ENCODE measurements around the gene CRACR2B. TPM values are rescaled to one million over a fixed set of nuclear protein-coding genes. Genes with fewer than 3 reads are reported as not detected.

CRACR2B gene
- total and polyA plus RNA-seq, 10 of the 15 experiments (the other 5 are each of a cell fraction or from before 2014, with no cell fraction given), result 0.10 to 33.7 (median 12.7) TPM

DNA sequence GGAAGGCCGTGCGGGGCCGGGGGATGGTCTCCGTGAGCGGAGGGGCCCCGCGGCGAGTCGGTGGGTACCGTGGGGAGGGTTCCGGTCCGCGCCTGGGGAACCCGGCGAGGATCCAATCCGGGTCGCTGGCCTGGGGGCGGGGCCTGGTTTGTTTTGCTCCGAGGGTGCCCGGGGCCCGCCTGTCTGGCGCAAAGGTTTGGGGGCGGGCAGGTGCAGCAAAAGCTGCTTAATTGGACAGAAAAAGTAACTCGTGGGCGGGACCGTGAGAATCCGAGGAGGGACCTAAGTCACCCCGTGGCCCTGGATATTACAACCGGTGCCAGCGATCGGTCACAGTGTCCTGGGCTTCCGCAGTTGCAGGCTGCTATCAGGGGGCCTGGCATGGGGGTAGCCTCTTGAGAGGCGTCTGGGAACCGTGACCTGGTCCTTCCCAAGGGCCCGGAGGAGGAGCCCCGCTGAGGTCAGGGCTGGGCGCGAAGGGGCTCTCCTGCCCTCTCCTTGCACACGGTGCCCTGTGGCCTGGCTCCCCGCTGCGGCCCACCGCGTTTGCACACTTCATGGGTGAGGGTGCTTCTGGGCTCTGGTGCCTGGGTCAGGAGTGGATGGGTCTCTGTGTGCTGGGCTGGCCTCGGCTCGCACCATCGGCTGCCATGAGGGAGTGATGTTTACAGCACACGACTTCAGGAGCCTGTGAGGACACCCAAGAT is 7.6 kb upstream of the CRACR2B start:
- RAD21 ChIA-PET (ENCODE audit: unreplicated experiment), result interaction anchor here (0.6 to 1.9 kb wide), 6 partner anchors 11 to 73 kb away, joined by 3 to 13 read pairs (median 3); partner anchors contain the start of genes RPLP2 and TALDO1
- peak; percentile 87 for ATAC-seq
- no peaks in the 10 kb centered on the region; the same call in 1 of the 2 replicates for H4K20me1 ChIP-seq (ENCODE audit: control insufficient read depth, insufficient read depth)
- intact Hi-C loops (cut with micrococcal nuclease; ENCODE audit: unreplicated experiment) (no loop called here), in situ Hi-C loops (cut with MboI) (loop anchor here (25.0 kb wide), 1 partner anchor 1567 kb away; the partner anchor contains the start of gene CD81)
- H3K79me2 ChIP-seq (ENCODE audit: control insufficient read depth, insufficient read depth, low read length), result peaks cover 5% of the 10 kb centered on the region
- peak overlapping the region; percentile 82 for H3K9ac ChIP-seq (ENCODE audit: control insufficient read depth, insufficient read depth, low read length)
- BruUV-seq (replicated peaks), result TSS peak; percentile 75
- H3K27ac ChIP-seq (ENCODE audit: control insufficient read depth, insufficient read depth), result peak overlapping the region; percentile 73; the same call in 1 of the 2 replicates
- POLR2A ChIA-PET, result interaction anchor here (1.0 to 4.3 kb wide), 11 partner anchors 9 to 124 kb away, joined by 3 to 33 read pairs (median 9); partner anchors contain the start of genes CD151, CRACR2B, PIDD1 and RPLP2
- H3K4me2 ChIP-seq (ENCODE audit: control insufficient read depth, insufficient read depth), result peak overlapping the region; percentile 90
- H3K4me3 ChIP-seq, result peak overlapping the region; percentile 82
- H3K9me3 ChIP-seq (replicated peaks; ENCODE audit: control insufficient read depth, insufficient read depth, low read length), result no peaks in the 10 kb centered on the region
- peak overlapping the region; percentile 51; the same call in 1 of the 2 replicates for H2AFZ ChIP-seq (ENCODE audit: control insufficient read depth, low read depth, low read length)
- CTCF ChIA-PET, result interaction anchor here (0.9 to 1.2 kb wide), 2 partner anchors 9 to 21 kb away, joined by 3 to 4 read pairs; no protein-coding TSS in a partner anchor
- SMC1A ChIA-PET (ENCODE audit: uncharacterized antibody, unreplicated experiment), result interaction anchor here (1.7 to 1.9 kb wide), 2 partner anchors 9 to 23 kb away, joined by 4 to 5 read pairs; partner anchors contain the start of genes POLR2L and TSPAN4
- DNase-seq (ENCODE audit: low read depth, low spot score), result no peak
- peak; percentile 89 for FAIRE-seq
- WGBS (ENCODE audit: insufficient coverage, insufficient replicate concordance, low lambda C conversion rate, missing lambda C conversion rate), result 2% methylated on average over 33 of the region's 47 CpGs
- no peaks in the 10 kb centered on the region; the same call in 1 of the 2 replicates for H3K4me1 ChIP-seq (ENCODE audit: control insufficient read depth, insufficient read depth, low read length)
- peaks cover 0 to 2% of the 10 kb centered on the region in 2 experiments; a peak in 3 of 4 replicates for H3K36me3 ChIP-seq (ENCODE audit: control insufficient read depth in 2 of 2, insufficient read depth in 2 of 2, low read length in 1 of 2)
- no peaks in the 10 kb centered on the region for H3K27me3 ChIP-seq (replicated peaks in 1 of 2; ENCODE audit: control insufficient read depth in 2 of 2, insufficient read depth in 2 of 2, low read length in 1 of 2)
- TF ChIP-seq, protein P1, sequence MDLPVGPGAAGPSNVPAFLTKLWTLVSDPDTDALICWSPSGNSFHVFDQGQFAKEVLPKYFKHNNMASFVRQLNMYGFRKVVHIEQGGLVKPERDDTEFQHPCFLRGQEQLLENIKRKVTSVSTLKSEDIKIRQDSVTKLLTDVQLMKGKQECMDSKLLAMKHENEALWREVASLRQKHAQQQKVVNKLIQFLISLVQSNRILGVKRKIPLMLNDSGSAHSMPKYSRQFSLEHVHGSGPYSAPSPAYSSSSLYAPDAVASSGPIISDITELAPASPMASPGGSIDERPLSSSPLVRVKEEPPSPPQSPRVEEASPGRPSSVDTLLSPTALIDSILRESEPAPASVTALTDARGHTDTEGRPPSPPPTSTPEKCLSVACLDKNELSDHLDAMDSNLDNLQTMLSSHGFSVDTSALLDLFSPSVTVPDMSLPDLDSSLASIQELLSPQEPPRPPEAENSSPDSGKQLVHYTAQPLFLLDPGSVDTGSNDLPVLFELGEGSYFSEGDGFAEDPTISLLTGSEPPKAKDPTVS (IDR thresholded peaks at IDR 0.05; ENCODE audit: low read depth, low read length), result no peak
- TF ChIP-seq CHD1 (IDR thresholded peaks at IDR 0.05; ENCODE audit: low read depth, low read length), result no peak
- TF ChIP-seq KLF5 (IDR thresholded peaks at IDR 0.05; ENCODE audit: partially characterized antibody), result no peak
- TF ChIP-seq RAD21 (IDR thresholded peaks at IDR 0.05; ENCODE audit: insufficient read depth, low read depth, low read length), result no peak
- TF ChIP-seq, protein P2, sequence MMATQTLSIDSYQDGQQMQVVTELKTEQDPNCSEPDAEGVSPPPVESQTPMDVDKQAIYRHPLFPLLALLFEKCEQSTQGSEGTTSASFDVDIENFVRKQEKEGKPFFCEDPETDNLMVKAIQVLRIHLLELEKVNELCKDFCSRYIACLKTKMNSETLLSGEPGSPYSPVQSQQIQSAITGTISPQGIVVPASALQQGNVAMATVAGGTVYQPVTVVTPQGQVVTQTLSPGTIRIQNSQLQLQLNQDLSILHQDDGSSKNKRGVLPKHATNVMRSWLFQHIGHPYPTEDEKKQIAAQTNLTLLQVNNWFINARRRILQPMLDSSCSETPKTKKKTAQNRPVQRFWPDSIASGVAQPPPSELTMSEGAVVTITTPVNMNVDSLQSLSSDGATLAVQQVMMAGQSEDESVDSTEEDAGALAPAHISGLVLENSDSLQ (IDR thresholded peaks at IDR 0.05), result peak; percentile 33; the same call in 1 of the 2 replicates
- peak in 1 of 2 experiments; percentile 54; a peak in 1 of 3 replicates for TF ChIP-seq EGR1 (IDR thresholded peaks at IDR 0.05; ENCODE audit: borderline replicate concordance in 1 of 2, low read depth in 2 of 2, low read length in 2 of 2)
- TF ChIP-seq TCF3 (IDR thresholded peaks at IDR 0.05; ENCODE audit: borderline replicate concordance, insufficient read depth, low read depth, low read length), result no peak
- TF ChIP-seq, protein P3, sequence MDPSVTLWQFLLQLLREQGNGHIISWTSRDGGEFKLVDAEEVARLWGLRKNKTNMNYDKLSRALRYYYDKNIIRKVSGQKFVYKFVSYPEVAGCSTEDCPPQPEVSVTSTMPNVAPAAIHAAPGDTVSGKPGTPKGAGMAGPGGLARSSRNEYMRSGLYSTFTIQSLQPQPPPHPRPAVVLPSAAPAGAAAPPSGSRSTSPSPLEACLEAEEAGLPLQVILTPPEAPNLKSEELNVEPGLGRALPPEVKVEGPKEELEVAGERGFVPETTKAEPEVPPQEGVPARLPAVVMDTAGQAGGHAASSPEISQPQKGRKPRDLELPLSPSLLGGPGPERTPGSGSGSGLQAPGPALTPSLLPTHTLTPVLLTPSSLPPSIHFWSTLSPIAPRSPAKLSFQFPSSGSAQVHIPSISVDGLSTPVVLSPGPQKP (IDR thresholded peaks at IDR 0.05; ENCODE audit: low read depth, low read length), result no peak
- TF ChIP-seq FOXK2 (IDR thresholded peaks at IDR 0.05), result no peak
- 0 out of 2 replicates have a peak, but pooled peaks have one; percentile 11 for TF ChIP-seq HCFC1 (IDR thresholded peaks at IDR 0.05; ENCODE audit: low read length)
- TF ChIP-seq, protein P4, sequence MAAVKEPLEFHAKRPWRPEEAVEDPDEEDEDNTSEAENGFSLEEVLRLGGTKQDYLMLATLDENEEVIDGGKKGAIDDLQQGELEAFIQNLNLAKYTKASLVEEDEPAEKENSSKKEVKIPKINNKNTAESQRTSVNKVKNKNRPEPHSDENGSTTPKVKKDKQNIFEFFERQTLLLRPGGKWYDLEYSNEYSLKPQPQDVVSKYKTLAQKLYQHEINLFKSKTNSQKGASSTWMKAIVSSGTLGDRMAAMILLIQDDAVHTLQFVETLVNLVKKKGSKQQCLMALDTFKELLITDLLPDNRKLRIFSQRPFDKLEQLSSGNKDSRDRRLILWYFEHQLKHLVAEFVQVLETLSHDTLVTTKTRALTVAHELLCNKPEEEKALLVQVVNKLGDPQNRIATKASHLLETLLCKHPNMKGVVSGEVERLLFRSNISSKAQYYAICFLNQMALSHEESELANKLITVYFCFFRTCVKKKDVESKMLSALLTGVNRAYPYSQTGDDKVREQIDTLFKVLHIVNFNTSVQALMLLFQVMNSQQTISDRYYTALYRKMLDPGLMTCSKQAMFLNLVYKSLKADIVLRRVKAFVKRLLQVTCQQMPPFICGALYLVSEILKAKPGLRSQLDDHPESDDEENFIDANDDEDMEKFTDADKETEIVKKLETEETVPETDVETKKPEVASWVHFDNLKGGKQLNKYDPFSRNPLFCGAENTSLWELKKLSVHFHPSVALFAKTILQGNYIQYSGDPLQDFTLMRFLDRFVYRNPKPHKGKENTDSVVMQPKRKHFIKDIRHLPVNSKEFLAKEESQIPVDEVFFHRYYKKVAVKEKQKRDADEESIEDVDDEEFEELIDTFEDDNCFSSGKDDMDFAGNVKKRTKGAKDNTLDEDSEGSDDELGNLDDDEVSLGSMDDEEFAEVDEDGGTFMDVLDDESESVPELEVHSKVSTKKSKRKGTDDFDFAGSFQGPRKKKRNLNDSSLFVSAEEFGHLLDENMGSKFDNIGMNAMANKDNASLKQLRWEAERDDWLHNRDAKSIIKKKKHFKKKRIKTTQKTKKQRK (IDR thresholded peaks at IDR 0.05; ENCODE audit: low read depth, low read length), result no peak
- no peak for TF ChIP-seq IKZF1 (conservative IDR thresholded peaks at IDR 0.05)
- TF ChIP-seq, protein P5, sequence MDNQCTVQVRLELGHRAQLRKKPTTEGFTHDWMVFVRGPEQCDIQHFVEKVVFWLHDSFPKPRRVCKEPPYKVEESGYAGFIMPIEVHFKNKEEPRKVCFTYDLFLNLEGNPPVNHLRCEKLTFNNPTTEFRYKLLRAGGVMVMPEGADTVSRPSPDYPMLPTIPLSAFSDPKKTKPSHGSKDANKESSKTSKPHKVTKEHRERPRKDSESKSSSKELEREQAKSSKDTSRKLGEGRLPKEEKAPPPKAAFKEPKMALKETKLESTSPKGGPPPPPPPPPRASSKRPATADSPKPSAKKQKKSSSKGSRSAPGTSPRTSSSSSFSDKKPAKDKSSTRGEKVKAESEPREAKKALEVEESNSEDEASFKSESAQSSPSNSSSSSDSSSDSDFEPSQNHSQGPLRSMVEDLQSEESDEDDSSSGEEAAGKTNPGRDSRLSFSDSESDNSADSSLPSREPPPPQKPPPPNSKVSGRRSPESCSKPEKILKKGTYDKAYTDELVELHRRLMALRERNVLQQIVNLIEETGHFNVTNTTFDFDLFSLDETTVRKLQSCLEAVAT (IDR thresholded peaks at IDR 0.05), result no peak
